ENCODE data around the gene RNF144A.

- TF ChIP-seq CTCF (IDR thresholded peaks at IDR 0.05): no peak
- no peak for TF ChIP-seq POLR2A (IDR thresholded peaks at IDR 0.05)
- TF ChIP-seq POLR2AphosphoS5 (IDR thresholded peaks at IDR 0.05): no peak
- no peak for TF ChIP-seq EP300 (IDR thresholded peaks at IDR 0.05)
Observed at GRCh38 chr2:6948677-6949351, 31.6 kb downstream of the RNF144A start.

Measured in stomach (tissue), 4 donors.